Measurements from ENCODE around the gene CTNNA1.

The CTNNA1 gene

DNA sequence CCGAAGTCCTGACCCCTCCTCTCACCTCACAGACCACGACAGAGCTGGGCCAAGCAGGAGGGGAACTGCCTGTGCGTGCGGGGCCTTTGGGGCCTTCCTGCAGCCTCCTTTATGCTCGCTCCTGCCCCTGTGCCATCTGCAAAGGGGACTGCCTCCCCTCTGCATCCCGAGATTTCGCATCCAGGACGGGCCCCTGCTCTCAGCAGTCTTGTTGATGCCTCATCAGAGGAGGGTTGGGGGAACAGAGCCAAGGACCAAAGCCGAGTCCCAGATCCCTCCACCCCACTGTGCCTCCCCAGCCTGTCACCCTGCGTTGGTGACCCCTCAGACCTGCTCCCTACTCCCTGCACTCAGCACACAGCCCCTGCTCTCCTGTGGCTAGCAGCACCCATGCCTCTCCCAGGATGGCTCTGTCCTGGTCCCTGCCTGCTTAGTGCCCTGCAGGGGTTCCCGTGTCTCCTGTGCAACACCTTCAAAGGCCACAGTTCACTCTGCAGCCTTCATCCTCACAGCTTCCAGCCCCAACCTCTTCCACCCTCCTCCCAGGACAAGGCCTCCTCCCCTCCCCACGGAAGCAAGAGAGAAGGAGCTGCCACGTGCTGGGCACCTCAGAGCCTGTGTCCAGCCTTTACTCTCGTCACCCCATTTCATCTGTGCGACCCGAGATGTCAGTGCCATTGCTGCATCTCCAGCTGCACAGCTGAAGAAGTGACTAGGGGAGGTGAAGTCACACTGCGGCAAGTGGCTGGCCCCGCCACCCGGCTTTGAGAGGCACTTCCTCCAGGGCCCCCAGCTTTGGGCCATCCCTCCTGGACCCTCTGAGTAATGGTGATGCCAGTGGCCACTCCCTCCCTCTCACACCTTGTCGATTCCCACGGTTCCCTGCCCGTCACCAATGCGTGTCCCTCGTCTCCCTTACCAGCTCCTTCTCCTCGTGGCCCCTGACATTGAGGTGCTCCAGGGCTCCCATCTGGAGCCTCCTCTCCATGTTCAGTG lies 184.5 kb downstream of the CTNNA1 start:
- DNase-seq = no peak

DNA sequence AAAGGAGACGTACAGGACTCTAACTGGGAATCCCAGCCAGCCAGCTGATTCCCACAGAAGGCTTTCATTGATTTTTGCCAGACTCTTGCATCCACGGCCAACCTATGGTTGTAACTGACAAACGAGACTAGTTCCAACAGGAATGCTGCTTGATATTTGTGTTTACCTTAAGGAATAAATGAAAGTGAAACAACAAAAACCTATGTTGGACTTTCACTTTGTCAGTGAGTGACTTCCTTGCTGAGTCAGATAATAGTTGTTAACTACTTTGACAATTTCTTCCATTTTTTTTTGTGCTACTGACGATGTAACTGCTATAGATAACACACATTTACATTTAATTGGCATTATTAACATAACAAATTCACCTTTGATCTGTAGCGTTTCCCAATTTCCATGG lies 185.3 kb downstream of the CTNNA1 start:
- no peak for DNase-seq

DNA sequence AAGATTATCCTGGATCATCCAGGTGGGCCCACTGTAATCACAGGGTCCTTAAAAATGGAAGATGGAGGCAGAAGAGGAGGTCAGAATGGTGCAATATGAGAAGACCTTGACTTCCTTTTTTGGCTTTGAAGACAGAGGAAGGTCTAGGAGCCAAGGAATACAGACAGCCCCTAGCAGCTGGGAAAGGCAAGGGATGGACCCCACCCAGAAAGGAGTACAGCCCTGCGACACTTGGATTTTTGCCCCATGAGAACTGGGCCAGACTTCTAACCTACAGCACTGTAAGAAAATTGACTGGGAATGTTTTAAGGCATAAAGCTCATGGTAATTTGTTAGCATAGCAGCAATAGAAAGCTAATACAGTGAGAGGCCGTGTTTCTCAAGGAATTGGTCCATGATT lies 188.8 kb downstream of the CTNNA1 start:
- DNase-seq = no peak

DNA sequence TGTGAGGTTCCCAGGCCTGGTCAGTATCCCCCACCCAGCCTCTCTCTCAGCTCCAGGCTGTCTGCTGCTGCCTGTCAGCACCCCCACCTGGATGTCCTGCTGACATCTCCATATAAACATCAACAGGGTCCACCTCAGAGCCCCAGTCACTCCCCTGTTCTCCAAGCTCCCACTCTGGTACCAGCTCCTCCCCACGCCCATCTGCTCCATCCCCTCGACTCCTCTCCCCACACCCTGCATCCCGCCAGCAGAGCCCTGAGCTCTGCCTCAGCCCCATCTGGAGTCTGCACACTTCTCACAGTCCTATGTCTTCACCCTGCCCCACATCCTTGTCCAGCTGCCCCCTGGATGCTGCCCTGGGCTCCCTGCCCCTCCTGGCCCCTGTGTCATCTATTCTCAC lies 189.6 kb downstream of the CTNNA1 start:
- DNase-seq = peak; percentile 44

DNA sequence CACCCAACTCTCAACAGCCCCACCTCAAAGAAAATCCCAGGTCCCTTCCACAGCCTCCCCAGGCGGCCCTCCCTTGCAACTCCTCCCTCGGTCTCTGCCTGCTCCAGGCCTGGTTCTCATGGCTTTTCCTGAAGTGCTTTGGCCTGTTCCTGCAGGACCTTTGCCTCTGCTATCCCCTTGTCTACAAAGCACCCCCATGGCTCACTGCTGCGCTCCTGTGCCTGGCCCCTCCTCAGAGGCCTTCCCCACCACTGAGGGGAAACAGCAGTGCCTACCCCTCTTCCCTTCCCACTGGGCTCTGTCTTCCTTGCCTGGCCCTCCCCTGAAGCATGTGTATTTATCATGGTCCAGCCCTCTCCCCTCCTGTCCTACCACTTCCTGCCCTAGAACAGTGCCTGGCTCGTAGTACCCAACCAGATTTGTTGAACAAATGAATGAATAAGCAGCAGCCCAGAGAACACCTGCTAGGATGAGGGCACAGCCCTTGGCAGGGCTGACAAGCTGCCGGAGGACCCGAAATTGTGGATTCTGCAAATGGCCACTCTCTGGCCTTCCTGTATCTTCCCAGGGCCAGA lies 190.5 kb downstream of the CTNNA1 start:
- DNase-seq = no peak

DNA sequence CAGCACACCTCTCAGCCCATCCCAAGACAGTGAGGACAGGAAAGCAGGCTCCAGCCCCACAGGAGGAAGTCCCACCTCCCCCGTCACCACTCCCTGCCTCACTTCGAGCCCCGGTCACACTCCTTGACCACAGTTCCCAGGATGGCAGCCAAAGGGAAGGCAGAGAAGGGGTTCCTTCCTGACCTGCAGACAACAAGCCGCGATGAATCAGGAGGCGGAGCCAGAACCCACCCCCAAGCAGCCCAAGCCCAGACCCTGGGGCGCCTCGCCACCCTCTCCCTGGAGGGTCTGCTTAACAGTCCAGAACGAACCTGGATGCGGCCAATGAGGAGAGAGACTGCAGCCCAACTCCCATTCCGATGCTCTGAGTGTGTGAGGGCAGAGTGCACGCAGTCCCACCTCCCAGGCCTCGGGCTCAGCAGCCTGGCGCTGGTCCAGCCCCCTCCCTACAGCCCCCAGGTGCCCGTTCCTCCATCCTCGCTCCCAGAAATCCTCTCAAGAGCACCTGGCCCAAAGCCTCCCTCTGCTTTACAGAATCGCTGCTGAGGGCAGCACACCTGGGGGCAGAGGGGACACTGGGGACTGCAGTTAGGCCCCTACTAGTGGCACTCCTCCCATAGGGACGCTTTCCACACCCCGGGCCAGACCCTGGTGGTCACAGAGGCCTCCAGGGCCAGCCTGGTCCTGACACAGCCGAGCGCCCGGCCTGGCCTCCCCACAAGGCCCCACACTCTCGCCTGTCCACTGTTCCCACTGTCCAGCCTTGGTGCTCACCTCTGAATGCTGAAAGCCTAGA lies 191.5 kb downstream of the CTNNA1 start:
- DNase-seq = no peak

DNA sequence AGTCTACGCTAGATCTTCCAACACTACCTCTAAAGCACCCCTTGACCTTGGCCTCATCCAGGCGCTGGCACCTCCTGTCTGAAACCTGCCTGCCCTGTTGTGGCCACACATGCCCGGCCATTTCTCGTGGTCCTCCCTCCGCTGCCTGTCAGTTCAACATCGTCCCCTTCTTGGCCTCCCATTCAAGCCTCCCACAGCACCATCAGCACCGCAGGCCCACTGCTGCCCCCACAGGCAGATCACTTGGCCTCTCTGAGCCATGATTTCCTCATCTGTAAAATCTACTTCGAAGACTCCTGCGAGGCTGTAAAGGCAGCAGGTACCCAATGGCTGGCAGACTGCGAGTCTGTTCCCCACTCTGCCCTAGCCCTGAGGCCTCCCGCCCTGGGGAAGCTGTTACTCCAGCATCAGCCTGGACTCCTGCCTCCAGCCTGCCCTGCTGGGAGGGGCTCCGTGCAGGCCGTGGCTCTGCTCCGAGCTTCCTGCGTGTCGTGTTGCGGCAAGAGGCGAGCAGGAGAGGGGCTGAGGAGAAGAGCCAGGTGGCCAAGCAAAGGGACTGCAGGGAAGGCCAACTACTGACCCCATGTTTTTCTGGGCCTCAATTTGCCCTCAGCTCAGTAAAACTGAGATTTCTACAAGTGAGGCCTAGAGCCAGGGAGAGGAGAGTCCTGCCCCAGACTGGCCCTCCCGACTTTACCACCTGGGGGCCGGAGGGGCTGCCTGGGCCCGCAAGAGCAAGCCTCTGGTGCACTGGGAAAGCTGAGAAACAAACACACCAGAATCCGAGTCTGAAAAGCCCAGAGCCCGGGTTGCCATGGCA lies 192.4 kb downstream of the CTNNA1 start:
- DNase-seq = no peak

DNA sequence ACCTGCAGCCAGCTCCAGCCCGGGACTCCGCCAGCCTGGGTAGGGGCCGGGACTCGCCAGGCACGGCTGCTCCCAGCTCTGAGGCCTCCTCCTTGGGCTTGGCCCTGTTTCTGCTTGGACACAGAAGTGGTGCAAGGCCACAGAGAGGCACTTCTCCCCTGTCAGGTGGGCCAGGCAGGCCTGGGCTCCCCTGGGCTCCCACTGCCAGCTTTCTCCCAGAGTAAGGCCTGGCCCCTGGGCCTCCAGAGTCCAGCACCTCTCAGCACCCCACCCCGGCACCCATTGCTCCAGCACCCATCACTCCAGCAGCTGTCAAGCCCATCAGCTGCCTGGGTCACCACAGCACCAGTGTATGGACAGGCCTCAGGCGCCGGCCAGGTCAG lies 193.0 kb downstream of the CTNNA1 start:
- DNase-seq = no peak

DNA sequence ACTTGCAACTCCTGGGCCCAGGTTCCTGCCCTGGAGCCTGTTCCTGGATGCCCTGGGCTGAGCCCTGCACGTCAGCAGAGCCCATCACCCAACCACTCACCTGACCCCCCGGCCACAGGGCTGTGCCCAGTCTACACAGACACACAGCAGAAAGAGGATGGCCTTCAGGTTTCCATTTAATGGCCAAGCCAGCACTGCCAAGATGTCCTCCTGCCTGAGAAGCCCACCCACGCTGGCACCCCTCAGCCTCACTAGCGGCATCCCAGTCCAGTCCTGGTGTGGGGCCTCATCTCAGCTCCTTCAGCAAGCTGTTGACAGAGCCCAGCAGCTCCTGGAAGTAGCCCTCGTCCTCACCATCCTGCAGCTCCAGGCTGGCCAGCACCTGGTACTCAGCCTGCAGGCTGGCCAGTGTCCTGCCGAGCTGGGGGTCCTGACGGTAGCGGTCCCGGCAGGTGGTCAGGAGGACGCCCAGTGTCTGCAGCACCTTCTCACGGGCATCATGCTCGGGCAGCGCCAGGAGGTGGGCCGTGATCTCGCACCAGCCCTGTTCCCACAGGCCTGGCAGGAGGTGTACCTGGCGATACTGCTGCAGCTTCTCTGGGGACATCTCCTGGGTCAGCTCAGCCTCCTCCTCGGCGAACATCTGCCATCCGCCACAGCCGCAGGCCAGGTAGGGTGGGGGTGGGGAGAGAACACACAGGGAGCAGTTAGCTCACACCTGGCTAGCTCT lies 193.8 kb downstream of the CTNNA1 start:
- DNase-seq = no peak

DNA sequence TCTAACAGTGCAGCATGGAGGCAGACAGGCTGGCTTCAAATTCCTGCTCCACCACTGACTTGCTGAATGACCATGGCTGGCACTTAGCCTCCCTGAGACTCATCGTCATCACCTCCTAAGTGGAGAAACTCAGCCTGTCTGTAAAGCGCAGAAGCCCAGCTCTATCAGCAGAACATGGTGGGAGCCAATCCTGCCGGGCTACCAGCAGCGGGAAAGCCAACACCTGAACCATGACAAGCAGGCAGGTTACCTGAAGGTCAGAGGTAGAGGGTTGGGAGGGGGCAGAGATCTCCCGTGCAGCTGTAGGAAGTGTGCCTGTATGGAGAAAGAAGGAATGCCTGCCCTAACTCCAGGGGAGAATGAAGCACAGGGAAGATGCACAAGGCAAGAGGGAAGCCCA lies 194.6 kb downstream of the CTNNA1 start:
- DNase-seq = no peak

DNA sequence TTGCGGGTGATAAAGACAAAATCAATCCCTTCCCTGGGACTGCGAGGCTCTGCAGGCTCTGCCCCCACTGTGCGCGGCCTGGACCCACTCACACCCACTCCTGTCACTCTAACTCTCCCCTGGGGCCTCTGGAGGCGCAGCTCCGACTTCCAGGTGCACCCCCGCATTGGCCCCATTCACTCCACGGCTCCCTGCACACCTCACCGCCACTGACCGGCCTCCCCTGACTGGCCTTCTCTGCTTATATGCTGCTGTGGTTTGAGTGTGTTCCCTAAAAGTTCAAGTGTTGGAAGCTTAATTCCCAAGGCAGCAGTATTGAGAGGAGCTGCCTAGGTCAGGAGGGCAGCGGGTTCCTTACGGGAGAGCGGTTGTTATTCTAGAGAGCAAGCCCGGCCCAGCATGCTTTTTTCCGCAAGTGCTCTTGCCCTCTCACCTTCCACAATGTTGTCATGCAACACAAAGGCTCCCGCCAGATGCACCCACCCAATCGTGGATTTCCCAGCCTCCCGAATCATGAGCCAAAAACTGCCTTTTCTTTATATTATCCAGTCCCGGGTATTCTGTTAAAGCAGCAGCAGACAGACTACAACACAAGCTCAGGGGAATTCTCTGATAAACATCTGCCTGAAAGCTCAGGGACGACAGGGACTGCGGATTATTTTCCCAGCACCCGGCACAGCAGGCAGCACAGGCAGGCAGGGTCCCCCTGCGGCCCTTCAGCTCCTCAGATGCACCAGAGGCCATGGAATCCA lies 195.4 kb downstream of the CTNNA1 start:
- DNase-seq = no peak

DNA sequence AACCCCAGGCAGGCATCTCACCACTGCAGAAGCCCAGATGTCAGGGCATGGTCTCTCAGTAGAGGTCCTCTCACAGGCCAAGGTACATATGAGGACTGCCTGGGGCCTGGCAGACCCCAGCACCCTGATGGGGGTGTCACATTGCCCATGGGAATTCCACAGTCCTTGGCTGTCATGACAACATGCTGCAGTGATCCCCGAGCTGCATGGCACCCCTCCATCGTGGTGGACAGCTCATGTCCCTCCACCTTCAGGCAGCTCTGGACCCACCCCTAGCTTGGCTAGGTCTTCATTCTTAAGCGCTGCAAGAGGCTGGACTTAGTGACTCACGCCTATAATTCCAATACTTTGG lies 196.0 kb downstream of the CTNNA1 start:
- no peak for DNase-seq

DNA sequence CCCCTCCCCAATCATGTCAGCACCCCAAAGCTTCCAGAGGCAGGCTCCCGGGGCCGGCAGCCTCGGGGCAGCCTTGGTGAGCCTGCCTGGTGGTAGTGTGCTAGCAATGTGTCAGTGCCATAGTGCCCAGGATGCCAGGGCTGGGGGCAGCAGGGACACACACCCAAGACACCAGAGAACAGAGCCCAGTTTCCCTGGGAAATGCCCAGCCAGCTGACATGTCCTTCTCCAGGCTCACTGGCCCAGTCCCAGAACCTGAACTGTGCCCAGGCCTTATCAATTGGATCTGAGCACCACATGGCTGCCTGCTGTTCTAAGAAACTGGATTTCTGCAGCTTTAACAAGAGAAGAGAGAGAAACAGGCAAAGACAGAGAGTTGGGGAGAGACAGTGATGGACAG lies 196.8 kb downstream of the CTNNA1 start:
- DNase-seq = no peak

DNA sequence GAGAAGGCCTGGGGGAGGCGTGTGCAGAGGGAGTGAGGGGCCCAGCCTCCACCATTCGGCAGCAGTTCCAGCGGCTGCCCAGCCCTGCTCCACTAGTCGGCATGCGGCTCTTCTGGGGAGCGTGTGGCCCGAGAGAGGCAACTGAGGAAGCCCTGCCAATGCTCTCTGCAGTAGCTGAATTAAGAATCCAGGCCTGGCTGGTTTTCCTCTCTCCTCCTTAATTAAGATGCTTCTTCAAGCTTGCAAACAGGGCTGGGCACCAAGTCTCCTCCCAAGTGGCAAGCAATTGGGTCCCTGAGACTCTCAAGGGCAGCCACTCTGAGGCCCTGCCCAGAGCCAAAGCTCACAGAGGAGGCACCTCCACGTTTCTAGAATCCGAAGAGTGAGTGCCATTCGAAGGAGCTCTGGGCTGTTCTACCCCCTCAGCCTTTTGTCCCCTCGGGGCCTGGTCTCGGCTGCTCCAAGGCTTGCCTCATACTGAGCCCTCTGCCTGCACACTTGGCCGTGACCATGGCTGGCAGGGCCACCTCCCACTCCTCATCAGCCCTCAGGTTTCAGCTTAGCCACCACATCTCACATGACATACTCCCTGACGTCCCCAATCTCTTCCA lies 197.3 kb downstream of the CTNNA1 start:
- no peak for DNase-seq

DNA sequence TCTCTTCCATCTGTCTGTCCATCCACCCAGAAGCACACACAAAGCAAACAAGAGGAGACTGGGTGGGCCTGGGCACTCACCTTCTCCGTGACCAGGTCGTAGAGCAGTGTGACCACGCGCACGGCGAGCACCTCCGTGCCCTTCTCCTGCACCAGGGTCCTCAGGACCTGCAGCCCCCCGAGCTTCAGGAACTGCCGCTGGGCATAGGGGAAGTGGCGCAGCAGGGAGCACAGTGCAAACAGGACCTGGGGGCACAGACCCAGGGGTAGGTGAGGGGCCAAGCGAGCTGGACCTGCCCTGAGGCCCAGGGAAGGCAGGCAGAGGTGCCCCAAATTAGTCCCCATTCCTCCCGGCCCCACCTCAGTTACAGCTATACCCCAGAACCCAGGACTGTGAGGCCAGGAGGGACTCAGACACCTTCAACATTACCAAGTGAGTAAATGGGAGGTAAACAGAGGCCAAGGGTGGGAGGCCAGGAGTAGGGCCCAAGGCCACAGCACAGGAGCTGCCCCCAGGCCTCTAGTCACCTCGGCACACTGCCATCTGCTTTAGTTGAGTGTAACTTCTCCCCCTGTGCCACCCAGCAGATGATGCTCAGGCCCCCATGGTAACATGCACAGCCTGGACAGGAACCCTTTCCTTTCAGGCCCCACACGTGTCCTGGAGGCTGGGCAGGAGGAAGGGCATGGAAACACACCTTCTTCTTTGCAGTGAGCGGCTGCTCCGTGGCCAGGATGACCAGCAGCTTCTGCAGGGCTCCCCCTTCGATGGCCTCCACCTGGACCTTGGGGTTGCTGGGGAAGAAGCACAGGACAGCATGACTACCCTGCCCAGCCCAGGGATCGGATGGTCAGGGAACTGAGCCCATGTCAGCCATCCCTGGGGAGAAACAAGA lies 198.1 kb downstream of the CTNNA1 start:
- no peak for DNase-seq

DNA sequence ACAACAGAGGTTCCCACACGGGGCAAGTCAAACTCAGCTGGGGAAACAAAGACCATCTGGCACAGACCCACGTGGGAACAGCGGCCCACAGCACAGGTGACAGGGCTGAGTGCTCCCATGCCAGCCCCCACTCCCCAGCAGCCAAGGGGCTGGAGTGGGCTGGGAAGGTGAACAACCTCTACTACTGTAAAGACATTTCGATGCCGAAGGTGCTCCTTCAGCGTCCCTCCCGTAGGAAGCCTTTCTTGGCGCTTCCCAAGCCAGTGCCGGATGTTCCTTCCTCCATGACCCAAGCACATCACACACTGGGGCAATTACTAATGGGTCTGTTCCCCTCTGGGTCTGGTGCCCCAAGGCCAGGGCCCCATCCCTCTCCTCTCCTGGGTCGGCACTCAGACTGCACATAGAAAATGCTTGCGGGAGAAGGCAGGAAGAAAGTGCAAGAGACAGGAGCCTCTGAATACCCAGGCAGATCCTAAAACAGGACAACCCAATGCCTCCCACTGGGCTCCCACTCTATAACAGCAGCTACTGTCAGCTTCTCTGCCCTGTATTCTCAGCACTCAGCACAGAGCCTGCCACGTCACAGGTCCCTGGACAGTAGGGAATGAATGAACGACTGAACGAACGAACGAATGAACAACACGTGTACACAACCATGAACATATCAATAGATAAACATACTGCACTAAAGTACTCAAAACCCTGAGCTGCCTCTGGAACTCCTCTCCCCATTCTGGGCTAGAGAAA lies 198.9 kb downstream of the CTNNA1 start:
- DNase-seq = no peak

DNA sequence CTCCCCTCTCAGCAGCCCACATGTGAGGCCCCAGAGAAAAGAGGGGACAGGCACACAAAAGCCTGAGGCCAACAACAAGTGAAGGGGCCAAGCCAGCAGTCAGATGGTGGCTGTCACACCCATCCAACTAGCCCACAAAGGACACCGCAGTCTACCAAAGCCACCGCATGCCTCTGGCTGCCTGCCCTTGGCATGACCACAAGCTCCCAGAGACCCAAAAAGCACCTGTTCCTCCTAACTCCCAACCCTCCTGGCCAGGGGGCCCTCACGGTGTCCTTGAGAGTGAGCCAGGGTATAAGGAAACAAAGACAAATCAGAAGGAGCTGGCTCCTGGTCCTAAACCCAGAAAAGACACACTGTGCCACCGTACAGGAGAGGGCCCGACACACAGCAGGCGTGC lies 199.7 kb downstream of the CTNNA1 start:
- DNase-seq = no peak

DNA sequence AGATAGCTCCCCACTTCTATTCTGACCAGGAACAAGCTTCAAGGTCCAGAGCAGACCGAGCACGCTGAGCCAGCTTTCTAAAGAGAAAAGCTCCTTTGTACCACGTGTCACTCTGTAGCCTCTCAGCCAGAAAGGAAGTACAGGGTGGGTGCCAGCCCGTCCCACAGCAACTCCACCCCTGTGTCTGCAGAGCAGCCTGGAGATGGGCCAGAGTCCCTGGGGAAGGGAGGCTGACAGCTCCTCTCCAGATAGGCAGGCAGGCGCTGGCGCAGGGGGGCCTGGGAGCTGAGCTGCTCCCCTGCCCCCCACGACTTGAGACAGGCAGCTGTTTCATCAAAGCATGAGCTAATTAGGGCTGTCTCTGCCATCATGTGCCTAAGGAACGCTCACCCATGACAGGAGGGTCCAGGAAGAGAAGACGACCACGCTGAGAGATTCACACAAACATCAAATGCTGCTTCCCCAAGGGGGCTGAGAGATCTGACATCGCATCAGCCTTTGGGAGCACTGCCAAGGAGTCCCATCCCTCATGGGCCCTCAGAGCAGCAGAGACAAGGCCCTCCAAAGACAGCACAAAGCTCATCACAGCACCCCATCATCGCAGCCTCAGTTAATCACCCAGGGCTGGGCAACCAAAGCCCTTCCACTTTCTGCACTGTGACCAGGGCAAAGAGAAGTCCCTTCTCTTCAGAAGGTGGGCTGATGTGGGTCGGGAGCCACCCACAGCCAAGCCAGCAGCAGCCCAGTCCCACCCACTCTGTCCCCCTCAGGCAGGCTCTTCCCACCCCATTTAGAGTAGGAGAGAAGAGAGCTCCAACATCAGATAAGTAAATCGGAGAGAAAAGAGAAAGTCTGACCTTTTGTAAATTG lies 200.4 kb downstream of the CTNNA1 start:
- peak; percentile 47 for DNase-seq

Measured in DMS 273 treated with DMSO at 0.1 percent for 48 hours (cell line).